Measurements from ENCODE around the gene SPATA9.
"Not testable (repeated sequence)": the region's sequence is repeated elsewhere in the genome, so short reads cannot be mapped to it uniquely, and the experiment has no call there.

SPATA9 gene

DNA sequence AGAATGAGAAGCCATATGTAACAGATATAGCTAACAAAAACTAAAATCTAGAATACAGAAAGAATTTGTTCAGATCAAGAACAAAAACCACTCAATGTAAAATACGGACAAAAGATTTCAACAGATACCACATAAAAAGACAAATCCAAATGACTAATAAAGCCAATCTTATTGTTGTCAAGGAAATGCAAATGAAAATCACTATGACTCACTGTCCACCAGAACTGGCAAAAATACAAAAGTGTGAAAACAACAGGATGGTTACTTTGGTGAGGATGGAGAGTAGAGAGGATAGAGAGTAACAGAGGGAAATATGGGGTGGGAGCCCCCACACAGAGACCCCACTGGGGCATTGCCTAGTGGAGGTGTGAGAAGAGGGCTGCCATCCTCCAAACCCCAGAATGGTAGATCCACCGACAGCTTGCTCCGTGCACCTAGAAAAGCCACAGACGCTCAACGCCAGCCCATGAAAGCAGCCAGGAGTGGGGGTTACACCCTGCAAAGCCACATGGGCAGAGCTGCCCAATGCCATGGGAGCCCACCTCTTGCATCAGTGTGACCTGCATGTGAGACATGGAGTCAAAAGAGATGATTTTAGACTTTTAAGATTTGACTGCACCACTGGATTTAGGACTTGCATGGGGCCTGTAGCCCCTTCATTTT is 33.1 kb upstream of the SPATA9 start:
- DNase-seq, result no peak

- no peak for DNase-seq
Observed at GRCh38 chr5:95713960-95714710, 31.3 kb upstream of the SPATA9 start.

- not testable (repeated sequence) for DNase-seq
Observed at GRCh38 chr5:95713246-95713645, 30.5 kb upstream of the SPATA9 start.

GRCh38 chr5:95712347-95712958 is 29.7 kb upstream of the SPATA9 start:
- DNase-seq, result no peak

GRCh38 chr5:95711501-95712346 is 28.9 kb upstream of the SPATA9 start:
- no peak for DNase-seq

DNA sequence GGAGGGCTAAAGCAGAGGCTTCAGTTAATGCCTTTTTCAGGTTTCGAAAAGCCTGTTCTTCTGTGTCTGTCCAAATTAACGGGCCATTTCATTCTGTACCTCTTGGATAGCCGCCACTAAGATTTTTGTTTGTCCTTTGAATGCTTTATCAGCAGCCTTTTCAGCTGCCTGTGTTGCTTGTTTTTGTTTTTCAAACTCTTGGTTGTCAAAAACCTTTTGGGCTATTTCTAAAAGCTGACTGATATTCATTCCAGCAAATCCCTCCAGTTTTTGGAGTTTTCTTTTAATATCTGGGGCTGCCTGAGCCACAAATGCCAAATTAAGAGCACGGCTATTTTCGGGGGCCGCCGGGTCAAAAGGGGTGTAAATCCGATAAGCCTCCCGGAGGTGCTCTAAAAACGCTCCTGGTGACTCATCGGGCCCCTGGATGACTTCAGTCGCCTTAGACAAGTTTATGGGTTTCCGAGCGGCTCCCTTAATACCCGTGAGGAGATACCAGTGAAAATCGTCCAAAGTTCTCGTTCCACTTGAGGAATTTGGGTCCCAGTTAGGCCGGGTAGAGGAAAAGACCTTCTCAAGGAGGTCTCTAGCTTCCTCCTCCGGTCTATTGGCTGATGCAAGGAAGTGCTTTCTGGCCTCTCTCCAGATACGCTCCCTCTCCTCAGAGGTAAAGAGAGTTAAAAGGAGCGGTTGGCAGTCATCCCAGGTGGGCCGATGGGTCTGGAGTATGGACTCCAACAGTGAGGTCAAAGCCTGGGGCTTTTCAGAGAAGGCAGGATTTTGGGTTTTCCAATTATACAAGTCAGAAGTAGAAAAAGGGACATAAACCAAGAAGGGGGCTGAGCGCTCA is 28.1 kb upstream of the SPATA9 start:
- DNase-seq, result not testable (repeated sequence)

DNA sequence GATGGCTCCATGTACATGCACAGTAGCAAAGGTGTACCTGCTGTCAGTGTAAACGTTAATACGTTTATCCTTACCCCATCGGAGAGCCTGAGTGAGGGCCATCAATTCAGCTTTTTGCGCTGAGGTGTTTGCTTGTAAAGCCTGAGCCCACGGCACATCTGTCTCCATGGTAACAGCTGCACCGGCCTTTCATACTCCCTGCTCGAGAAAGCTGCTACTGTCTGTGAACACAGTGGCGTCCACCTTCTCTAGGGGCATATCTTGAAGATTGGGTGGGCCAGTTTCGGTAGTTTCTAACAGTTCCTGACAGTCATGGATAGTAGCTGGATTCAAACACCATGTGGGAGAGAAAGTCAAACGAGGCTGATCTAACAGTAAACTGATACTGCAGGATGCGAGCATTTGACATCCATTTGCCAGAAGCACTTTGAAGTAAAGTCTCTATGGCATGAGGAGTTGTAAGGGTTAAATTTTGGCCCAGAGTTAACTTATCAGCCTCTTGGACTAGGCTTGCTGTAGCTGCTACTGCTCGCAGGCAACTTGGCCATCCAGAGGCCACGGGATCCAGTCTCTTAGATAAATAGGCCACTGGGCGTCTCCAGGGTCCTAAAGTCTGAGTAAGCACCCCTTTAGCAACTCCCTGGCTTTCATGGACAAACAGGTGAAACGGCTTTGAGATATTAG is 27.3 kb upstream of the SPATA9 start:
- no peak for DNase-seq

GRCh38 chr5:95708876-95709275 is 26.1 kb upstream of the SPATA9 start:
- no peak for DNase-seq

DNA sequence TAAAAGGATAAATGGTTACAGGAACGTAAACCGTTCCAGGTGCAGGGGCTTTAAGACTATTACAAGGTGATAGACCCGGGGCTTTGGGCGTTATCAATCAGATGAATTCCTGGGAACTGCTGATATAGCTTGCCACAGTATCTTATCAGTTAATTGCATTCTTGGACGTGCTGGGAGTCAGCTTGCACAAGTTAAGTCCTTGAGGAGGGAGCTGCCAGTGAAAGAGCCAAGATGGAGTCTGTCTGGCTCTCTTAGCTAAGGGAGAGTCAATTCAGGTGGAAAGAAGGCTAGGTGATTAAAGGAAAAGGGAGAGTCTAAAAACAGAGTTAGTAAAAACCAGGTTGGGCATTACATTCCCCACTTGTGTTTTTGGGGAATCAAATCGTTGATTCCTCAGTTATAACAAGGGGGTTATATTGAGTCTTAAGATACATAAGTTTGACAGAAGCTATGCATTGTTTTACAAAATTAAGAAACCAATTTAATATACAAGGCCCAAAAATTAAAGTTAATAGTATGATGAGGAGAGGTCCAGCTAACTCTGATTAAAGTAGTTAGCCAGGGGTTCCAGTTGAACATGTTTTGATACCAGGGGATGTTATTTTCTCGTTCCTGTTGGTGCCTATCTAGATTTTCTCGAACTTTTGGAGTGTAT is 24.9 kb upstream of the SPATA9 start:
- DNase-seq, result not testable (repeated sequence)

DNA sequence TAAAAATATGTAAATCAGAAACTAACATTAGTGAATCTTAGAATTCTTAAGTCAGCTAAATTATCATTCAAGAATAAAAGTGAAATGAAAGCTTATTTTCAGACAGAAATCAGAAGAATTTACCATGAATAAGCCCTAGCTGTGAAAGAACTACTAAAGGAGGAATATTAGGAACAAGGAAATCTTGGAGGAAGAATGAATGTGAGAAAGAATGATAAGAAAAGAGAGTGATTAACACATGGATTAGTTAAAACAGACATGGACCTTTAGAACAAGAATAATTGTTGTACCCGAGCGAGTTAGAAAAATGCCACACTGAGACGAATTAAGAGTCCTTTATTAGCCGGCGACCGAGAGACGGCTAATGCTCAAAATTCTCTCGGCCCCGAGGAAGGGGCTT is 24.3 kb upstream of the SPATA9 start:
- DNase-seq, result no peak

- not testable (repeated sequence) for DNase-seq
Observed at GRCh38 chr5:95706196-95706595, 23.4 kb upstream of the SPATA9 start.

DNA sequence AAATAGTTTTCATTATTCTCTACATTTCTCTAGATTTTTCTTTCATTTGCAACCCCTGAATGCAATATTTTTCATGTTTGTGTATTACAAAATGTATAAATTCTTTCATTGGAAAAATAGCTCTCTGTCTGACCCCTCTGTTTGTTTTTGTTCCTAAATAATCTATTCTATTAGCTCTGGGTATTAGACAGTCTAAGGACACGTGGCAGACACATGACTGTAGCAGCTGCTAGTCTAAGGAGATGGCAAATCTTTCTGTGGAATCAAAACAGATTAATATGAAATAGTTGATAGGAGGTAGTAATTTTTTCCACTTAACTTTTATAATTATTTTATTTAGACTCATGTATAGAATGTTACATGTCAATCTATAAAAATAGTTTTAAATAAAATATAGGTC is 21.4 kb upstream of the SPATA9 start:
- DNase-seq, result no peak

- DNase-seq, result no peak
Observed at GRCh38 chr5:95701074-95701473, 18.3 kb upstream of the SPATA9 start.

DNA sequence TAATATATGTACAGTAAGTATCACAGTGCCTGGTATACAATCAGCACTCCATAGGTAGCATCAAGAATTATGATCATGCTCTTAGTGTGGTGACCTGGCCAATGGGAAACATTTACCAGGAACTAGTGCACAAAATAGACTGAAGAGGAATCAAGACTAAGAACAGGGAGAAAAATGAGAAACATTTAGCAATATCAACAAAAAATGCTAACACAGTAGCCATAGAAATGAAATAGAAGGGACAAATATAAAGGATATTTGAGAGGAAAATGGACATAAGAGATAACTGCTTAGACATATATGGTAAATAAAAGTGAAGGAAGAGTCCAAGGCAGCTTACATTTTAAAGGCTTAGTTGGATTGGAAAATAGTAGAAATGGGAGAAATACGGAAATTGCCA is 16.5 kb upstream of the SPATA9 start:
- no peak for DNase-seq

GRCh38 chr5:95697781-95698681 is 15.2 kb upstream of the SPATA9 start:
- DNase-seq, result no peak

DNA sequence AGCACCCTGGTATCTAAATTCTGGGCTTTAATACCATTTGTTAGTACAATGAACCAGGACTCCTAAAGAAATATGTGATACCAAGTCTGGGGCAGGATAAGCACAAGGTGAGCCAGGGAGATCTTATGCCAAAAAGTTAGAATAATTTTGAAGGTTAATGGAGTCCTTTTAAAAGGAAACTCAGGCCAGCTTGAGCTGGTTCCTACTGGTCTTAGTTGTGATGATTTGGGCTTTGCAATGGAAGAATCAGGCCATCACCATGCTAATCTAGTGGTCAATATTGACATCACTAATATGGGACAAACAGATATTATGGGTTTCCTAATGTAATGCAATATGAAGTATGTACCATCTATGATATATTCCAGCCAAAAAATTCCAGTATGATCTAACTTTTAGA is 7.5 kb upstream of the SPATA9 start:
- DNase-seq, result no peak

- DNase-seq, result no peak
Observed at GRCh38 chr5:95689680-95690079, 6.9 kb upstream of the SPATA9 start.

DNA sequence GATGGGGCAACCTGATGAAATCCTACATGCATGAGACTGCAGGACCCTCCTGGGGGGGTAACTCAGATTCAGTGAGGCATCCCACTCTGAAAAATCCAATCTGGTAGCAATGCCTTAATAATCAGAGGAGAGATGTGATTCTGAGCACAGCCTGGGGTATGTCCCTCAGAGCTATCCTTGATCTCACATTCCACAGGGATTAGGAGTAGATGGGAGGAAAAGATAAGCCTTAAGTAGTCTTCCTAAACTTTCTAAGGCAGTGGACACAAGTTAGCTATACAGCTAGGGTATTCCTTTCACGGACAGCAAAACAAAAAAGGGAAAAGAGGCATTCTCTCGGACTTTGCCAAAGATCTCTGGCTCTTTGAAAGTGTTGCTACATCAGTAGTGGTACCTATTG is 3.9 kb upstream of the SPATA9 start:
- DNase-seq, result no peak

DNA sequence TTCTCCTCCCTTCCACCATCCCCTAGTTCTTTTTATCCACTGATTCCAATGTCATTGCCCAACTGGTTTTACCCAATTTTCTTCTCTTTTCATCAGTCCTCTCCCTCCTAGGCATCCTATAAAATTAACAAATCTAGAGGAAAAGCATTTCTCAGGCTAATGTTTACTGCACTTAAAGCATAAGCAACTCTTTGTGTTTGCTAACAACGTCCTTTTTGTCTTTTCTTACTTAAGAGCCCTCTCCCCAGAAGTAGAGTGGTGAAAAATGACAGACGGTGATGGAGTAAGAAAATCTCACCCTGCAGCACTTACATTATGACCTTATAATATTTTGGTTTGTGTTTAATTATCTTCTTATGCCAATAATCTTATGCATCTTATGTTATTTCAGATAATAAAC is 1.6 kb upstream of the SPATA9 start:
- DNase-seq, result no peak

- DNase-seq, result no peak
Observed at GRCh38 chr5:95673081-95673480, 9.7 kb downstream of the SPATA9 start.

Measured in CD4-positive, alpha-beta T cell treated with Interleukin-10 for 1 hour (primary cell).